Measurements from ENCODE around the gene DNAI2.

The DNAI2 gene

DNA sequence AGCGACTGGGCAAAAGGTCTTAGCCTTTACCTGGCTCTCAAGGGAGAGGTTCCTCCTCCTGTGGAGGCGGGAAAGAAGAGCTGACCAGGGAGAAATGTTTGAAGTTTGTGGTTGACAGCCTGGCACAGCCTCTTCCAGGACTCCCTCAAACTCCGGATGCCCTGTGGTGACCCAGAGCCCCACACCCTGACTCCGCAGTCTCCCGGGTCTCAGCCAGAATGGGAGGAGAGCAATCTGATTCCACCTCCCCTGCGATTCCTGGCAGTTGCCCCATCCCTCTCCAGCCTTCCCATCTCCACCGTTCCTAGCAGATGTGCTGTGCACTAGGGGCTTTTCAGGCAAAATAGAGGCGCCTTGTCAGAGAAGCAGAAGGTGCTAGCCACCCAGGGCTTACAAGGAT, 5.5 kb upstream of the DNAI2 start:
- TF ChIP-seq, protein P1, sequence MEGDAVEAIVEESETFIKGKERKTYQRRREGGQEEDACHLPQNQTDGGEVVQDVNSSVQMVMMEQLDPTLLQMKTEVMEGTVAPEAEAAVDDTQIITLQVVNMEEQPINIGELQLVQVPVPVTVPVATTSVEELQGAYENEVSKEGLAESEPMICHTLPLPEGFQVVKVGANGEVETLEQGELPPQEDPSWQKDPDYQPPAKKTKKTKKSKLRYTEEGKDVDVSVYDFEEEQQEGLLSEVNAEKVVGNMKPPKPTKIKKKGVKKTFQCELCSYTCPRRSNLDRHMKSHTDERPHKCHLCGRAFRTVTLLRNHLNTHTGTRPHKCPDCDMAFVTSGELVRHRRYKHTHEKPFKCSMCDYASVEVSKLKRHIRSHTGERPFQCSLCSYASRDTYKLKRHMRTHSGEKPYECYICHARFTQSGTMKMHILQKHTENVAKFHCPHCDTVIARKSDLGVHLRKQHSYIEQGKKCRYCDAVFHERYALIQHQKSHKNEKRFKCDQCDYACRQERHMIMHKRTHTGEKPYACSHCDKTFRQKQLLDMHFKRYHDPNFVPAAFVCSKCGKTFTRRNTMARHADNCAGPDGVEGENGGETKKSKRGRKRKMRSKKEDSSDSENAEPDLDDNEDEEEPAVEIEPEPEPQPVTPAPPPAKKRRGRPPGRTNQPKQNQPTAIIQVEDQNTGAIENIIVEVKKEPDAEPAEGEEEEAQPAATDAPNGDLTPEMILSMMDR (IDR thresholded peaks at IDR 0.05; ENCODE audit: insufficient read depth, missing control alignments): no peak
- DNase-seq (ENCODE audit: insufficient read length, low spot score) (no peak), FAIRE-seq (no peak)

DNA sequence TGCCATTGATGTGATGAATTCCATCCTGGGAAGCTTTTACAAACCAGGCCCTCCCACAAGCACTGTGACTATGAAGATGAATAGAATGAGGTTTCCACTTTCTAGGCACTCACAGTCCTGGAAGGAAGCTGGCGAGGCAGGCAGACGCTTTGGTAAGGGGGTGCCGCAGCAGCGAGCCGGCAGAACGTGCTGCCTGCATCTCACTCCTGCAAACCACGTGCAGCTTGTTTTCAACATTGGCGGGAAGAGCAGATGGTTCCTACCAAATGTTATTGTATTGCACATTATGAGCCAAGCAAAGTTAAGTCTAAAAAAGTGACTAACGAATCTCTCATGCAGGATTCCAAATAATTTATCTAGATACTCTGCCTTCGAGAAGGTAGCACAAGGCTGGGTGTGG, 3.7 kb upstream of the DNAI2 start:
- FAIRE-seq: no peak

DNA sequence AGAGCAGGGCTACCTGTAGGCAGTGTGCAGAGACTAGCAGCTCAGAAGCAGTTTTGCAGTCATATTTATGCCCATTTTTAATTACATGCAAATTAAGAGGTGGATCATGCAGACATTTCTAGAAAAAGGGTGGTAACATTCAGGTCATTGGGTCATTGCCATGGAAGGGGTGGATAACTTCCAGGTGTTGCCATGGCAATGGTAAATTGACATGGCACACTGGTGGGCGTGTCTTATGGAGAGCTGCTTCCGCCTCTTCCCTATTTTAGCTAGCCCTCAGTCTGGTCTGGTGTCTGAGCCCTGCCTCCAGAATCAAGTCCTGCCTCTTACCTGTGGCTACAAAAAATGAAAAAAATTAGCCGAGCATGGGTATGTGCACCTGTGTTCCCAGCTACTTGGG, 2.8 kb upstream of the DNAI2 start:
- no peak for DNase-seq (ENCODE audit: insufficient read length, low spot score)
- TF ChIP-seq, protein P1 (IDR thresholded peaks at IDR 0.05; ENCODE audit: insufficient read depth, missing control alignments): no peak
- no peak for FAIRE-seq

More for the DNA sequence above, 3.7 kb upstream of the DNAI2 start:
- DNase-seq (ENCODE audit: insufficient read length, low spot score): no peak
- TF ChIP-seq, protein P1 (IDR thresholded peaks at IDR 0.05; ENCODE audit: insufficient read depth, missing control alignments): no peak

DNA sequence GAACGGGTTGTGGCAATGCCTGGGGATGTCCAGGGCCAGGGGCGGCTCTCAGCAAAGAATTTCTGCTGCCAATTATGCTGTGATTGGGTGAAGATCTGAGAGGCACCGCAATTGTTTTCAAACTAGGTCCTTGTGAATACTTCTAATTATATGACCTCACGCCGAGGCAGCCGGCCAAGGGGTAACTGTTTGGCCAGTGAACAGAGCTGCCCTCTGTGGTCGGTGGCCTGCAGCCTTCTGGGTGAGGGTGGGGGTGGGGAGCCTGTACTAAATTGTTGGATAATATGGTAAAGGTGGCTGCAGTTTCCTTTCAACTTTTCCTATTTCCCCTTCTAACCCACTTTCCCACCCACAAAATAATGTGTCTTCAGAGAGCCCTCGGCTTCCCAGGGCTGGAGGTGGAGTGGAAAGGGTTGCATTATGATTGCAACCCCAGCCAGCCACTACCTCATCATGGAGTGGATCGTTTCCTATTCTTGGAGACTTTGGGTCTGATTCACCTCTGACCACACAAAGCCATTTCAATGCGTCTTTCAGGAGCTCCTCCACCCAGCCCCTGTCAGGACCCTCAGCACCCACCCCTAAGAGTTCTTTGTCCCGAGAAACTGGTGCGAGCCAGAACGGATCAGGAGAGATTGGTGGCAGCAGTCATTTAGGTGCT, 2.0 kb upstream of the DNAI2 start:
- DNase-seq (ENCODE audit: insufficient read length, low spot score) (no peak), FAIRE-seq (no peak)
- TF ChIP-seq, protein P1 (IDR thresholded peaks at IDR 0.05; ENCODE audit: insufficient read depth, missing control alignments): no peak

DNA sequence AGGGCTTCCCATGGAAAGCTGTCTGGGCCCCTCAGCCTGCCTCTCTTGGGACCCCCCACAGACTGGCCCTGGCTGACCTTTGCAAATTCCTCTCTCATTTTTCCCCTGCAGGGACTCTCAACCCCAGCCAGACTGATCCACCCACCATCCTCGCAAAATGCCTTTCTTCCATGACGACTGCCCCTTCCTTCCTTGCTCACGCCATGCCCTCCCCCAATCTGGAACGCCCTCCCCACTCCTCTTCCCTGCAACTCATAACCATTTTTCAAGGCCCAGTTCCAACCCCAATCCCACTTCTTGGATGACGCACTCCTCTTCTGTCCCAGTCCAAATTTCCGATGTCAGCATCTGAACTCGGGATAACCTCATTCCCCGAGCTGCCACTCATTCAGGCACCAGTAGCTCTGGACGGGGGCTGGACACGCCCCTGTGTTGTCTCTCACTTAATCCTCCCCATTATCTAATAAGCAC, 1.3 kb upstream of the DNAI2 start:
- TF ChIP-seq, protein P1 (IDR thresholded peaks at IDR 0.05; ENCODE audit: insufficient read depth, missing control alignments): no peak
- DNase-seq (ENCODE audit: insufficient read length, low spot score) (no peak), FAIRE-seq (no peak)

DNA sequence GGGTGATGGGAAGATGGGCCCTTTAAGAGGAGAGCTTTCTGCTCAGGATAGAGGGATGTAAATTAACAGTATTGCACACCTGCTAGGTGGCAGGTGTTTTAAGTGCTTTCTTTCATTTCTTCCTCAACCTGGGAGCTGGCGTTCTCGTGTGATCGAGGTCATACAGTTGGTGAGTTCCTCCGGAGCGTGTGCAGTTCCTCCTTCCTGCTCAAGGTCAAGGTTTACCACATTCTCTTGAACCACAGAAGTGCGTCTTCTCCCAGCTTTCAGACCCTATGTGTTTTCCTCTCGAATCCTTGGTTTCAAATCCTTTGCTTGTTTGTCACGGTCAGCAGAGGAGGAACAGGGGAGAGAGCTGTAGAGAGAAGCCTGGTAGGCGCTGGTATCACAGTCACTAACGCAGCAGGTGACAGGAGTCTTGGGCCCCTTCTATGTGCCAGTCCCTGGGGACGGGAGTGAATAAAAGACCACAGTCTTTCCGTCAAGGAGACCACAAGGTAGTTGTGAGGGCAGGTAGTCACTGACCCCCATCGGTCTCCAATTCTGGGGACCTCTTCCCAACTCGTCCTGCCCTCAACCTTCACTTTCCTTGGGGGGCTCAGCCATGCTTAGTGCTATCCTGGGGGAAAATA, 791 bp downstream of the DNAI2 start:
- DNase-seq (ENCODE audit: insufficient read length, low spot score) (no peak), FAIRE-seq (no peak)
- TF ChIP-seq, protein P1 (IDR thresholded peaks at IDR 0.05; ENCODE audit: insufficient read depth, missing control alignments): no peak

DNA sequence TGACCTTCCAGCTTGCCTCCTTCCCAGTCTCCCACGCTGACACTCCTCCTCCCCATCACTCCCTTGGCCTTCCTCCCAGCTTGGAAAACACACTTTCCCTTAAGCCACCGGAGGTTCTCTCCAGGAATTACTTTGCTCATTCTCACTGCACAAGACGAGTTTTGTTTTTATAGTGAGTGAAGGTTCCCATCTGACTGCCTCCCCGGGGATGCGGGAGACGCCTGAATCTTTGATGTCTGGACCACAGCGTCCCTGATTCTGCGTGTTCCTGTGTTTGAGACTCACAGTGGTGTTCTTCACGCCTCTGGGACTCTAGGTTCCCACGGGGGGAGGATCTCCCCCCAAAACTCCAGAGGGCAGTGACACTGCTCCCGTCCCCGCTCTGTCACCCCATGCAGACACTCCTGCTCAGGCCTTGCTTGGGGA, 2.0 kb downstream of the DNAI2 start:
- TF ChIP-seq, protein P1 (IDR thresholded peaks at IDR 0.05; ENCODE audit: insufficient read depth, missing control alignments): no peak
- DNase-seq (ENCODE audit: insufficient read length, low spot score) (no peak), FAIRE-seq (no peak)
